ENCODE measurements around the gene PDGFB. TPM values are rescaled to one million over a fixed set of nuclear protein-coding genes. Genes with fewer than 3 reads are reported as not detected.

The PDGFB gene
- total RNA-seq, 2 experiments from 2014 or later = 3.8 to 3.9 TPM

- no peaks in the 10 kb centered on the region for H3K9me3 Mint-ChIP-seq
- no peak overlapping the region for H3K4me3 Mint-ChIP-seq
- no peak for DNase-seq
- CTCF ChIA-PET = no interaction called here
- intact Hi-C loops (cut with micrococcal nuclease) = no loop called here
- peaks cover 43% of the 10 kb centered on the region for H3K4me1 Mint-ChIP-seq (ENCODE audit: low read depth)
- peaks cover 11% of the 10 kb centered on the region for H3K27me3 Mint-ChIP-seq (ENCODE audit: low read depth)
- peaks cover 3% of the 10 kb centered on the region for H3K36me3 Mint-ChIP-seq (ENCODE audit: low read depth)
- H3K27ac Mint-ChIP-seq = no peak overlapping the region
These were observed 10.9 kb downstream of the PDGFB start for GRCh38 chr22:39233710-39234471.

GRCh38 chr22:39232806-39233709 lies 11.7 kb downstream of the PDGFB start:
- no peak for DNase-seq
- Mint-ChIP-seq H3K4me1 (ENCODE audit: low read depth) (peaks cover 43% of the 10 kb centered on the region), H3K27me3 (ENCODE audit: low read depth) (peaks cover 11% of the 10 kb centered on the region), H3K36me3 (ENCODE audit: low read depth) (peaks cover 3% of the 10 kb centered on the region), H3K27ac (no peak overlapping the region), H3K9me3 (no peaks in the 10 kb centered on the region), H3K4me3 (no peak overlapping the region)
- CTCF ChIA-PET = interaction anchor here (0.6 kb wide), 1 partner anchor 83 kb away, joined by 3 read pairs; no protein-coding TSS in a partner anchor
- intact Hi-C loops (cut with micrococcal nuclease) = no loop called here

- intact Hi-C loops (cut with micrococcal nuclease) = no loop called here
- CTCF ChIA-PET = no interaction called here
These were observed 12.5 kb downstream of the PDGFB start for GRCh38 chr22:39232246-39232645.

GRCh38 chr22:39231197-39231950 lies 13.4 kb downstream of the PDGFB start:
- Mint-ChIP-seq H3K27ac (no peak overlapping the region), H3K27me3 (ENCODE audit: low read depth) (peaks cover 7% of the 10 kb centered on the region), H3K36me3 (ENCODE audit: low read depth) (peaks cover 3% of the 10 kb centered on the region), H3K9me3 (no peaks in the 10 kb centered on the region), H3K4me3 (no peak overlapping the region), H3K4me1 (ENCODE audit: low read depth) (peaks cover 28% of the 10 kb centered on the region)
- no peak for DNase-seq
- CTCF ChIA-PET = interaction anchor here (1.1 kb wide), 1 partner anchor 16 kb away, joined by 3 read pairs; no protein-coding TSS in a partner anchor
- intact Hi-C loops (cut with micrococcal nuclease) = no loop called here

More at GRCh38 chr22:39232246-39232645, 12.5 kb downstream of the PDGFB start:
- no peaks in the 10 kb centered on the region for H3K9me3 Mint-ChIP-seq
- H3K27ac Mint-ChIP-seq = no peak overlapping the region
- H3K4me3 Mint-ChIP-seq = no peak overlapping the region
- peaks cover 3% of the 10 kb centered on the region for H3K36me3 Mint-ChIP-seq (ENCODE audit: low read depth)
- H3K4me1 Mint-ChIP-seq (ENCODE audit: low read depth) = peaks cover 37% of the 10 kb centered on the region
- peaks cover 11% of the 10 kb centered on the region for H3K27me3 Mint-ChIP-seq (ENCODE audit: low read depth)
- DNase-seq = no peak

- CTCF ChIA-PET = interaction anchor here (0.6 to 1.1 kb wide), 2 partner anchors 15 to 40 kb away, joined by 3 to 4 read pairs; no protein-coding TSS in a partner anchor
- Mint-ChIP-seq H3K9me3 (no peaks in the 10 kb centered on the region), H3K4me1 (ENCODE audit: low read depth) (peaks cover 20% of the 10 kb centered on the region), H3K27ac (no peak overlapping the region), H3K27me3 (ENCODE audit: low read depth) (peaks cover 4% of the 10 kb centered on the region), H3K36me3 (ENCODE audit: low read depth) (peaks cover 1% of the 10 kb centered on the region), H3K4me3 (no peak overlapping the region)
- DNase-seq = no peak
- intact Hi-C loops (cut with micrococcal nuclease) = no loop called here
These were observed 14.3 kb downstream of the PDGFB start for GRCh38 chr22:39230261-39231196.

GRCh38 chr22:39229688-39230260 lies 15.0 kb downstream of the PDGFB start:
- no peak overlapping the region for H3K27ac Mint-ChIP-seq
- CTCF ChIA-PET = no interaction called here
- peaks cover 14% of the 10 kb centered on the region for H3K4me1 Mint-ChIP-seq (ENCODE audit: low read depth)
- H3K36me3 Mint-ChIP-seq (ENCODE audit: low read depth) = no peaks in the 10 kb centered on the region
- H3K27me3 Mint-ChIP-seq (ENCODE audit: low read depth) = peaks cover 4% of the 10 kb centered on the region
- H3K9me3 Mint-ChIP-seq = no peaks in the 10 kb centered on the region
- intact Hi-C loops (cut with micrococcal nuclease) = no loop called here
- no peak overlapping the region for H3K4me3 Mint-ChIP-seq
- no peak for DNase-seq

DNA sequence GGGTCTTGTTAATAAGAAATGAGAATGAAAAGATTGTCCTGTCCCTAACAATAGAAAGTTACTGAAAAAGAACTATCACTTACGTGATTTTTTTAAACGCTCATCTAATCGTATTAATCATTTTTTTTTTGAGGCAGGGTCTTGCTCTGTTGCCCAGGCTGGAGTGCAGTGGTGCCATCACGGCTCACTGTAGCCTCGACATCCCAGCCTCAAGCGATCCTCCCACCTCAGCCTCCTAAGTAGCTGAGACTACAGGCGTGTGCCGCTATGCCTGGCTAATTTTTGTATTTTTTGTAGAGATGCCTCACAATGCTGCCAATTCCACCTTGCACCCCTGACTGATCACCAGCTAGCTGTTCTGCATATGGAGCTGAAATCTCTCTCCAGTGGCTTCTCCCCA lies 15.7 kb downstream of the PDGFB start:
- intact Hi-C loops (cut with micrococcal nuclease) = no loop called here
- no peak overlapping the region for H3K27ac Mint-ChIP-seq
- CTCF ChIA-PET = no interaction called here
- no peaks in the 10 kb centered on the region for H3K9me3 Mint-ChIP-seq
- DNase-seq = no peak
- H3K4me1 Mint-ChIP-seq (ENCODE audit: low read depth) = peaks cover 9% of the 10 kb centered on the region
- H3K27me3 Mint-ChIP-seq (ENCODE audit: low read depth) = no peaks in the 10 kb centered on the region
- no peak overlapping the region for H3K4me3 Mint-ChIP-seq
- H3K36me3 Mint-ChIP-seq (ENCODE audit: low read depth) = peaks cover 3% of the 10 kb centered on the region

DNA sequence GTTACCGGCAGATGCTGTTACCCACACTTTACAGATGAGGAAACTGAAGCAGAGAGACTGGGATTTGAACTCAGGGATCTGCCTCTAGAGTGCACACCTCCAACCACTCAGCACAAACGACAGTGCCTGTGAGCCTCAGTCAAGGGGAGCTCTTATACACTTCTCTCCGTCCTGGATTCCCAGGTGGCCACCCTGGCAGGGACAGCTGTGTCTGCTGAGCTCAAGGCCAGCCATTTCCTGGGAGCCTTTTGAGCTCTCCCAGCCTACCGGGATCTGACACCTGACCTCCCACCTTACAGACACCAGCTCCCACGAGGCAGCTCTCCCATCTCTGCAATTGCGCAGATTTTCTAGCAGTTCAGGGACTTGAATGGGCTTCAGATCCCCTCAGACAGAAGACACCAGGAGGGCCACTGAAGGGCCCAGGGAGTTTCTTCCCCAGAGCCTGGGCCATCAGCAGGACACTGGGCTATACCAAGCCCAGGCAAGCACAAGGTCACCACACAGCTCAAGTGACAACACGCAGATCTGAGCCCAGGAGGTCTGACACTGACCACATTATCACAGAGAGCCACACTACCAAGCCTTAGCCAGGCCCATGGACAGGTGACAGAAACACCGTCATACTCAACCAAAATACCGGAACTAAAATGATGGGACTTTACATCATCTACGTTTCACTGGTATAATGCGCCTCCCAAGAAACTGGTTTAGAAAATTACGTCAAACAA lies 17.1 kb downstream of the PDGFB start:
- CTCF ChIA-PET = interaction anchor here (0.9 kb wide), 1 partner anchor 12 kb away, joined by 3 read pairs; no protein-coding TSS in a partner anchor
- peaks cover 3% of the 10 kb centered on the region for H3K36me3 Mint-ChIP-seq (ENCODE audit: low read depth)
- intact Hi-C loops (cut with micrococcal nuclease) = no loop called here

GRCh38 chr22:39226353-39226752 lies 18.4 kb downstream of the PDGFB start:
- H3K27ac Mint-ChIP-seq = no peak overlapping the region
- CTCF ChIA-PET = no interaction called here
- no peak overlapping the region for H3K4me3 Mint-ChIP-seq
- H3K4me1 Mint-ChIP-seq (ENCODE audit: low read depth) = peaks cover 2% of the 10 kb centered on the region
- DNase-seq = no peak
- intact Hi-C loops (cut with micrococcal nuclease) = no loop called here
- H3K27me3 Mint-ChIP-seq (ENCODE audit: low read depth) = no peaks in the 10 kb centered on the region
- no peaks in the 10 kb centered on the region for H3K9me3 Mint-ChIP-seq
- H3K36me3 Mint-ChIP-seq (ENCODE audit: low read depth) = peaks cover 3% of the 10 kb centered on the region

More for the DNA sequence above, 17.1 kb downstream of the PDGFB start:
- peaks cover 2% of the 10 kb centered on the region for H3K4me1 Mint-ChIP-seq (ENCODE audit: low read depth)
- no peaks in the 10 kb centered on the region for H3K27me3 Mint-ChIP-seq (ENCODE audit: low read depth)
- DNase-seq = no peak
- no peak overlapping the region for H3K4me3 Mint-ChIP-seq
- H3K9me3 Mint-ChIP-seq = no peaks in the 10 kb centered on the region
- no peak overlapping the region for H3K27ac Mint-ChIP-seq

GRCh38 chr22:39225591-39225990 lies 19.2 kb downstream of the PDGFB start:
- Mint-ChIP-seq H3K36me3 (ENCODE audit: low read depth) (peaks cover 3% of the 10 kb centered on the region), H3K4me3 (no peak overlapping the region), H3K4me1 (ENCODE audit: low read depth) (peaks cover 4% of the 10 kb centered on the region), H3K27me3 (ENCODE audit: low read depth) (no peaks in the 10 kb centered on the region), H3K9me3 (no peaks in the 10 kb centered on the region), H3K27ac (no peak overlapping the region)
- no peak for DNase-seq
- intact Hi-C loops (cut with micrococcal nuclease) = no loop called here
- CTCF ChIA-PET = no interaction called here
